Spleen (tissue), 7 donors: ENCODE data around the gene NKTR.

Source experiments
- CTCF ChIP-seq, 11 experiments: fragments of 200-600 bp in 7 of 11; fragments of 450-650 bp in 4 of 11; sonication (generic) in 4 of 11; IDR thresholded peaks in 8 of 11; conservative IDR thresholded peaks in 3 of 11; 1 replicate in 7 of 11; 2 replicates in 4 of 11; pipeline versions ENCODE4 v1.4.0 to v1.8.0; 2016 to 2021; ENCODE audit warnings: antibody characterized with exemption in 11 of 11, inconsistent platforms in 4 of 11, mild to moderate bottlenecking in 1 of 11
- POLR2A ChIP-seq, 3 donors: fragments of 450-650 bp; IDR thresholded peaks; one replicate each; pipeline ENCODE4 v1.5.1; 2017; ENCODE audit warnings: antibody characterized with exemption in 3 of 3, mild to moderate bottlenecking in 1 of 3
- POLR2AphosphoS5 ChIP-seq, 3 donors: sonication (generic); formaldehyde crosslinking; IDR thresholded peaks; one replicate each; pipeline ENCODE4 v1.5.1; 2017; ENCODE audit warnings: antibody characterized with exemption in 3 of 3
- donor health status: DM: no; HTN: no; CAD: no; lungs with moderate emphysema.
- donor health status: DM: no; HTN: no; CAD: no.
- donor health status: DM: no; HTN: no; CAD: no.

GRCh38 chr3:42649006-42649405 is 48.5 kb downstream of the NKTR start:
- TF ChIP-seq POLR2AphosphoS5 (IDR thresholded peaks at IDR 0.05) = no peak
- no peak for TF ChIP-seq CTCF (IDR thresholded peaks at IDR 0.05 in 8 of 11, conservative IDR thresholded peaks at IDR 0.05 in 3 of 11)
- TF ChIP-seq POLR2A (IDR thresholded peaks at IDR 0.05) = no peak
